Parietal lobe (tissue), 1 donor: Measurements from ENCODE around the gene FAM228B. TPM values are rescaled to one million over a fixed set of nuclear protein-coding genes. Genes with fewer than 3 reads are reported as not detected.

ENCODE experiments used
- total RNA-seq: library from RNA; depleted of rRNA; stranded (reverse); fragments of >200 nt; gene quantifications from one replicate; pipeline ENCODE4 v1.2.3, GENCODE V29; 2014

FAM228B gene
- 80.1 TPM for total RNA-seq

DNA sequence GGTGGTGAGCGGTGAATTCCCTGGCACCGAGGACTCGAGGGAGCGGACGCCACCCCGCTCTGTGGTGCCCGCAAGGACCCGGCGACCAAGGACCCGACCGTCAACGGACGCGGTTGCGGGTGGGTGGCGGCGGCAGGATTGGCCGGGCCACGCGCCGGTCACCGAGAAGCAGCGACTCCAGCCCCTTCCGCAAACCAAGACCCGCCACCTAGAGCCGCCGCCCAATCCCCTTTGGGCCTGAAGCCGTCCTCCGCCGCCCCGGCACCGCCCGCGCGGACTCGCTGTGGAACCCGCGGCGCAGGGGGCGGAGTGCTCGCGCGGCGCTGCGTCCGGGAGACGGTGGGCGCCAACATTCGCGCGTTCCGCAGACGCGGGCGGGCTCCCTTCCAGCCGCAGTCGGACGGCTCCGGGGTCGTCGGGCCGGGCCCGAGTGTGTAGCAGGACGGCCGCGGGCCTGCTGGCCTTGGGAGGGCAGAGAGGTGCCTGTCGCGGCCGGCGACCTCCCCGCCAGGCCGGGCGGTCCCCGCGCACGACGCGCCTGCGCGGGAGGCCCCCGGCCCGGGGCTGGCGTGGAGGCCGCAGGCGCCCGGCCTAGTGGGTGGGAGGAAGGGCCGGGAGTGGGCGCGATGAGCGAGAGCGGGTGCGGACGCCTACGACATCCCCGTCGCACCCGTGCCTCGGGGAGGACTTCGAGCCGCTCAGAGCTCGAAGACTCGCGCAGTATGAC, at the start of gene FAM228B, which contains the start of gene PFN4:
FAM228B (plus strand) TSS at position 275 of the 727 bp plus-strand sequence. CDS start 893 bp downstream, outside the sequence.
PFN4 (minus strand) TSS at position 140 of the 727 bp plus-strand sequence. CDS start 799 bp downstream, outside the sequence.

DNA sequence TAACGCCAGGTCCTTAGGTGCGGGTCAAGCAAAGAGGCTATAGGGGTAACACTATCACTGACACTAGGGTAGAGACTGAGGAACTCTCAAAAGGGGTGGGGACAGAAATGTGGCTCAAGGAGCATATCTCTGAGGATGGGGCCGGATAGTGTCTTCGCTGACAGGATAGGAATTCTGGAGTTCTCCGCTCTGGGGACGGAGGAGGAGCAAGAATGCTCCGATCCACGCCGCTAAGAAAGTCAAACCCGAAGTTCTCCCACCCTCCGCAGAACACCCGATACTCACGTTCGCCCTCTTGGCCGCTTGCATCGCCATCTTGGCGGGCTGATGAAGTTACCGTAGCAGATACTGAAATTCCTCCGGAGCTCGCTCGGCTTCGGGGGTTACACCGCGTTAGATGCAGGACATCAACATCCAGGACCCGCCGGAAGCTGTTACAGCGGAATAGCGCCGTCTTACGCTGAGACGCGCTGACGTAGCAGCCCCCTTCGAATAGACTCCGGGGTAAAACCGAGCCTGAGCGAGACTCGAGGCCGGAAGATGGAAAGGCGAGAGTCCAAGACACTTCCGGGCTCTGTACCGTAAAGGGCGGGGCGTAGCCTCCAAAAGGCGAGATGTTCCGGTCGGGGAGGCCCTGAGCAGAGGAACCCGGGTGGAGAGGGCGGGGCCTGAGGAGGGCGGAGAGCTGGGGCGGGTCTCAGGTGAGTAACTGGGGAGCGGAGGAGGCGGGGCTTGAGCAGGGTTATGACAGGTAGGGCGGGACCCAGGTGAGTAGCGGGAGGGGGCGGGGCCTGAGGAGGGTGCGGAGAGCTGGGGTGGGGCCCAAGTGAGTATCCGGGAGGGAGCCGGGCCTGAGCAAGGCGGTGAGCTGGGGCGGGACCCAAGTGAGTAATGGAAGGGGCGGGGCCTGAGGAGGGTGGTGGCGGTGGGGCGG, 47.1 kb upstream of the FAM228B start, which contains the start of gene SF3B6:
SF3B6 (minus strand) TSS at position 412 of the 934 bp plus-strand sequence; CDS start at position 315, 97 bp downstream.

DNA sequence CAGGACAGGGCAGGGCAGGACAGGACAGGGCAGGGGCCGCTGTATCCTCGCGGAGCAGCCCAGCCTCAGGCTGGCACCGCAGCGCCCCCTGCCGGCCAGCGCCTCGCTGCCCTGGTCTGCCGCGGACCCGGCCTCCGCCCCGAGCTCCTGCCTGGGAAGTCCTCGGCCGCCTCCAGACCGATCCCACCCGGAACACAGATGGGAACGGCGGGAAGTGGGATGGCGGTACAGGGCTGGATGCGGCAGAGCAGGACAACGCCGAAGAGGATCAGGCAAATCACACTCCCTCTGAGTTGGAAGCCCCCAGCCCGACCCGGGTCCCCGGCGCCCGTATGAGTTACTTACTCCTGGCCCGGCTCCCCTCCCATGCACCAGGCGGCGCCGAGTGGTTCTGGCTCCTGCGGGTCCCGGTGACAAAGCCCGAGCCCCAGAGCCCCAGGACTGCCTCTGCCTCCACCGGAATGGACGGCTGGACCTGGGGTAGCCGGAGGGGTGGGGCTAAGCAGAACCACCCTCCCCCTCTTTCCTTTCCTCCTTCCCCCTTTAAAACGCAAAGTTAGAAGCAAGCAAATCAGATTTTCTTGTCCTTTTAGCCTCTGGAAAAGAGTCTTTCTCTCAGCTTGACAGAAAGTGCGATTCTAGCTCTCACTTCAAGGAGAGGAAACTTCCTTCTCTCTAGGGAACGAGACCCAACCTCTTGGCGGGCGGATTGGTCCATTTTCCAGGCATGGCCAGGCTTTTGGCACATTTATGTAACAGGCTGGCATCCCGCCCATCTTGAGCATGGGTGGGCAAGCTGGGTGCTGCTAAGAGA, 38.7 kb upstream of the FAM228B start, which contains the start of gene TP53I3:
TP53I3 (minus strand) TSS at position 449 of the 814 bp plus-strand sequence. CDS start 508 bp downstream, outside the sequence.

DNA sequence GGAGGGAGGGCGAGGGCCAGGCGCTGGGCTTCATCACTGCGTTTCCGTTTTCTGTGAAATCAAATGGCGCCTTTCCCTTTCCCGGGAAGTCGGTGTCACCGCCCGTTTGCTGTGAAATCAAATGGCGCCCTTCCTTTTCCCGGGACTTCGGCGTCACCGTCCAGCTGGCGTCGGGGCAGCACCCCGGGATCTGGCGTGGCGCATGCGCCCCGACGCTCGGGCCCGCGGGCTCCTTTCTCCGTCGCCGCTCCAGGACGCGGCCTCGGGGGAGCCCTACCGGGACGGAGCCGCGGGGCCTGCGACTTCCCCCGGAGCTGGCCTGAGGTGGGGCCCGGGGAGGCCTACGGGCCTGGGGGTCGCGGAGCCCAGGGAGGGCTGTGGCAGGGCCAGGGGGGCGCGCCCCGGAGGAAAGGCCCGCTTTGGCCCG, 51.6 kb downstream of the FAM228B start, which contains the start of gene FAM228A:
FAM228A (plus strand) TSS at position 203 of the 427 bp plus-strand sequence. CDS start 428 bp downstream, outside the sequence.

Other genes with a start within 250 kb of the FAM228B start
- gene ATAD2B, start 196.3 kb upstream of the FAM228B start, total RNA-seq, result 98.3 TPM
- 33.5 TPM for gene UBXN2A, start 183.0 kb upstream of the FAM228B start, total RNA-seq
- gene MFSD2B, start 113.4 kb upstream of the FAM228B start, total RNA-seq, result 0.63 TPM
- 21.9 TPM for gene WDCP, start 76.1 kb upstream of the FAM228B start, total RNA-seq
- gene FKBP1B, start 73.7 kb upstream of the FAM228B start, total RNA-seq, result 64.5 TPM
- gene SF3B6, start 47.1 kb upstream of the FAM228B start, total RNA-seq, result 86.1 TPM
- gene TP53I3, start 38.6 kb upstream of the FAM228B start, total RNA-seq, result 17.2 TPM
- 1.6 TPM for gene PFN4, start 135 bp upstream of the FAM228B start, total RNA-seq
- gene FAM228A, start 51.6 kb downstream of the FAM228B start, total RNA-seq, result 9.4 TPM
- gene ITSN2, start 237.1 kb downstream of the FAM228B start, total RNA-seq, result 32.6 TPM